Measurements from ENCODE around the gene PHAF1.

Gene PHAF1

GRCh38 chr16:67148221-67148620, 38.5 kb downstream of the PHAF1 start:
- DNase-seq = no peak

- DNase-seq = no peak
These were observed 39.0 kb downstream of the PHAF1 start for GRCh38 chr16:67148656-67149275.

- DNase-seq = no peak
These were observed 39.7 kb downstream of the PHAF1 start for GRCh38 chr16:67149276-67150046.

GRCh38 chr16:67150047-67150832, 40.5 kb downstream of the PHAF1 start:
- peak; percentile 66 for DNase-seq

- peak; percentile 84 for DNase-seq
These were observed 41.2 kb downstream of the PHAF1 start, which contains the start of gene B3GNT9 for GRCh38 chr16:67150833-67151396. B3GNT9 (minus strand) TSS chr16:67150998; CDS start chr16:67150485, 513 bp downstream.

GRCh38 chr16:67151431-67152097, 41.8 kb downstream of the PHAF1 start:
- DNase-seq = peak; percentile 12

GRCh38 chr16:67154578-67155294, 45.0 kb downstream of the PHAF1 start:
- no peak for DNase-seq

GRCh38 chr16:67155295-67156142, 45.8 kb downstream of the PHAF1 start:
- DNase-seq = peak; percentile 63

- DNase-seq = no peak
These were observed 46.6 kb downstream of the PHAF1 start for GRCh38 chr16:67156143-67156844.

GRCh38 chr16:67157106-67157748, 47.5 kb downstream of the PHAF1 start:
- DNase-seq = no peak

GRCh38 chr16:67157892-67158635, 48.3 kb downstream of the PHAF1 start:
- peak; percentile 24 for DNase-seq

GRCh38 chr16:67158637-67159600, 49.2 kb downstream of the PHAF1 start:
- DNase-seq = peak; percentile 32

GRCh38 chr16:67161595-67162058, 51.9 kb downstream of the PHAF1 start:
- DNase-seq = no peak

- DNase-seq = no peak
These were observed 52.9 kb downstream of the PHAF1 start for GRCh38 chr16:67162506-67163163.

- DNase-seq = peak; percentile 87
These were observed 53.6 kb downstream of the PHAF1 start for GRCh38 chr16:67163164-67163998.

- DNase-seq = no peak
These were observed 54.3 kb downstream of the PHAF1 start for GRCh38 chr16:67163999-67164558.

All from NCI-H2171 treated with DMSO at 0.1 percent for 48 hours (cell line).